Activated CD4-positive, alpha-beta T cell treated with anti-CD3 and anti-CD28 coated beads, Interleukin-2, amount 50 U/mL, for 48 hours (primary cell): ENCODE measurements around the gene SPEM2.
A peak's percentile ranks its signal among the peaks of the same experiment; 100 is the strongest.

Source experiments
- DNase-seq, 2 experiments: peaks; one replicate each; pipeline ENCODE4 v3.0.0-alpha.2; 2020

Gene SPEM2

DNA sequence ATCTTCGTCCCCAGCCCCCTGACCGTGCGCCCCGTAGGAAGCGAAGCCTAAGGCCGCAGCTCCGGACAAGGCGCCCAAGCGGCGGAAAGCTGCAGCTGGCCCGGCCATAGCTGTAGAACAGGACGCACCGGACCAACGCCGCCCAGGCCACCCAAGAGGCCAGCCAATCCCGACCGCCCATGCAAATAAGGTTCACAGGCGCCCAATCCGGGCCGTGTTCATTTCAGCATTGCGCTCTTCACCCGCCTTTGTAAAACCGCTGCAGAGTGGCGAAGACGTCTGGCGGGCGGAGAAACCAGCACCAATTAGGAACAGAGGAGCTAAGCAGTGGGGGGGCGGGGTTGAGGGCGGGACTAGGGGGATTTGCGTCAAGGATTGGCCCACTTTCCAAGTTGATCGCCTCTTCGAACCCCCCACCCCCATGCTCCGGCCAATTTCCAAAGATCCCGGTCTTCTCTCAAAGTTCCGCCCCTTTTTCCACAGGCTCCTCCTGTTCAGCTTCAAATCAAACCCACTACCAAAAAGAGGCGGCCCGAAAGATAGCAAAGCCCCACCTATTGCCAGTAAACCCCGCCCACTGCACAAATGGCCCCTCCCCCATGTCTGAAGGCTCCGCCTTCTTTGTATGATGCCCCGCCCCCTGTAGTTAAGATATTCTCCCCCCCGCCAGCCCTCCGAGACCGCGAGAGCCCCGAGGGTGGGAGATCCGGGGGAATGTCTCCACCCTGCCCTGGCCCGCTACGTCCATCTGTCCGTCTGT is 21.3 kb upstream of the SPEM2 start, which contains the start of gene TMEM256:
Gene TMEM256, minus strand, starts transcription at position 121 of the 760 bp plus-strand sequence. Its CDS starts 13 bp downstream, at position 108.
- DNase-seq: peak; percentile 96

DNA sequence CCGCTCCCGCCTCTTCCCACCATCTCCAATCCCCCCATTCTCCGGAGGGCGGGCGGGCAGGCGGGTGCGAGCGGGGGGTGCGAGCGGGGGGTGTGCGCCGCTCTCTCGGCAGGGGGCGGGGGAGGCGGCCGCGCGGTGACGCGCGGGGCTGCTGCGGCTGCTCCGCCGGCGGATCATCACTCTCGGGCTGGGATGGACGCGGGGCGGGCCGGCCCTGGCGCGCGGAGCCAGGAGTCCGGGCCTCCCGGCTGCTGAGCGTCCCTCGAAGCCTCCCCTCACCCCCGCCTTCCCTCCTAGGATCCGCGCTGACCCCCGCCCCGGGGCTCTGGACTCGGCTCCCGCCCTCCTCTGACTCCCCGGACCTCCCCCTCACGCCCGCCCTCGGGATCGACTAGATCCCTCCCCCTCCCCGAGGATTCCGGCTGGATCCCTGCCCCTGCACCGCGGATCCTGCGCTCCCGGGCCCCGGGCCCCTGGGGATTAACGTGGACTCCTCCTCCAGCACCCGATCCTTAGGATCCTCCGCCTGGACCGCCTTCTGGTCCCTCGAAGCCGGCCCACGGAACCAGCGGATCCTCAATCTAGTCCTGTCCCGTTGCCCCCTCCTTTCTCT is 20.6 kb upstream of the SPEM2 start:
- DNase-seq: no peak

- DNase-seq: no peak
Observed at GRCh38 chr17:7405350-7406234, 19.8 kb upstream of the SPEM2 start.

- no peak for DNase-seq
Observed at GRCh38 chr17:7406235-7406825, 19.1 kb upstream of the SPEM2 start.

DNA sequence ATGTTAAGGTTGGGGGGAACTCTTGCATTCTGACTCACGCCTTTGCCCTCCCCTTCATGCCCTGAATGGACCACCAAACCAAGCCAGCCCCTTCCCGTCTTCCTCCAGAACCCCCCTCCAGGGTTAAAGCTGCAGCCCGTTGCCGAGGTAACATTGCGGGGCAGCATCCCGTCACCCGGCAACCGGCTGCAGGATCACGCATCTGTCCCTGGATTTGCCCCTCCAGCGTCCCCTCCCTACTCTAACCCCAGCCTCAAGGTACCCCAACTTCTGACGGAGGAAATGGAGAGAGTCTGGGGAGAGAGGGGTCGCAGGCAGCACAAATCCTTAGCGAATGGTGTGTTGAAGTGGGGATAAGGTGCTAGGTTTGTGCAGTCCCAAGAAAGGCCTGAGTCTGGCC is 18.3 kb upstream of the SPEM2 start:
- DNase-seq: no peak

DNA sequence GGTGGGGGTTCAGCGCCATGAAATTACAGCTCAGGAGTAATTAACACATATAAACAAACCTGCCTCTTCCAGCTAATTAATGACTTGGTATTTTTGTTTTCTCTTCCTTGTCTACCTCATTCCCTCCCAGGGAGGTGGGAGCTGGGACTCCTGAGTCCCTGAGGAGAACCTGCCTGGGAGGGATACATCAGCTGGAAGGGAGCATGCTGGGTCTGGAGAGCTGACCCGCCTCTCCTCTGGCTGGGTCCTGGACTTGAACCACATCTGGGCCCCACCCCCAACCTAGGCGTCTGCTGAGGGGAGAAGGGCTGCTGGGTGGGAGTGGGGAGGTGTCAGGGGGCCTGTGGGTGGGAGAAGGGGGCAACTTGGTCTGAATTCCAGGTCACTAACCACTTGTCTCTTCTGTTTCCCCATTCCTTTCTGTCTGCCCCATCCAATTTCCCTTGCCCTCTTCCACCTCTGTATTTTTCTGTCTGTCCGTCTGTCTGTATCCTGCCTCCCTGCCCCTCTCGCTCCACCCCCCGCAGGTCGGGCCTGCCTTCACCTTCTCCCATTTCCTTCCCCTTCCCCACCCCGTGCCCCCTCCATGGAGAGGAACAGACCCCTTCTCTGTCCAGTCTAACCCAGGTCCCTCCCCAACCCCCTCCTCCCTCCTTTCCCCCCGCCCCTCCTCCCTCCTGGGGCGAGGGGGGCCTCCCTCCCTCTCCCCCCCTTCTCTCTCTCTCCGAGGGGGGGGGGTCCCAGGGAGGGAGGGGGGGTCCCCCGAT is 17.7 kb upstream of the SPEM2 start, which contains the start of gene NLGN2:
Gene NLGN2, plus strand, starts transcription at position 361 of the 767 bp plus-strand sequence. CDS start 411 bp downstream, outside the sequence.
- DNase-seq: no peak

DNA sequence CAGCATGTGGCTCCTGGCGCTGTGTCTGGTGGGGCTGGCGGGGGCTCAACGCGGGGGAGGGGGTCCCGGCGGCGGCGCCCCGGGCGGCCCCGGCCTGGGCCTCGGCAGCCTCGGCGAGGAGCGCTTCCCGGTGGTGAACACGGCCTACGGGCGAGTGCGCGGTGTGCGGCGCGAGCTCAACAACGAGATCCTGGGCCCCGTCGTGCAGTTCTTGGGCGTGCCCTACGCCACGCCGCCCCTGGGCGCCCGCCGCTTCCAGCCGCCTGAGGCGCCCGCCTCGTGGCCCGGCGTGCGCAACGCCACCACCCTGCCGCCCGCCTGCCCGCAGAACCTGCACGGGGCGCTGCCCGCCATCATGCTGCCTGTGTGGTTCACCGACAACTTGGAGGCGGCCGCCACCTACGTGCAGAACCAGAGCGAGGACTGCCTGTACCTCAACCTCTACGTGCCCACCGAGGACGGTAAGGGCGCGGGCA is 17.1 kb upstream of the SPEM2 start:
- DNase-seq: peak; percentile 21 to 25

DNA sequence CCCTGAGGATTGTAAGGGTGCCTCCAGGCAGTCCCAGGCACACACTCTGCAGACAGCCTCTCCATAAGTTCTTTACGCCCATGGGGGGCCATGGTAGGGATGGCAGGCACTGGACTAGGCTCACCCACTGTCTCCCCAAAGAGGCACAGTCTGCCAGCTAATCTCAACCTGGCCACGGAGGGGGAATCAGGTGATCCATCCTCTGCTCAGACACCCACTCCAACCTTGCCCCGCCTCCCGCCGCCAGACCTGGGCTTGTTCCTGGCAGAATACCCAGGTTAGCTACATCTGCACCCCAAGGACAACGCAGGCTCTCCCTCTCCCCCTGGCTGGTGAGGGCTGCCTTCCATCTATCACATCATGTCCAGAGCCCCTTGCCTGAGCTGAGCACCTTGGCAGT is 16.6 kb upstream of the SPEM2 start:
- no peak for DNase-seq

- DNase-seq: no peak
Observed at GRCh38 chr17:7409716-7410115, 15.7 kb upstream of the SPEM2 start.

- DNase-seq: no peak
Observed at GRCh38 chr17:7410634-7411426, 14.6 kb upstream of the SPEM2 start.

DNA sequence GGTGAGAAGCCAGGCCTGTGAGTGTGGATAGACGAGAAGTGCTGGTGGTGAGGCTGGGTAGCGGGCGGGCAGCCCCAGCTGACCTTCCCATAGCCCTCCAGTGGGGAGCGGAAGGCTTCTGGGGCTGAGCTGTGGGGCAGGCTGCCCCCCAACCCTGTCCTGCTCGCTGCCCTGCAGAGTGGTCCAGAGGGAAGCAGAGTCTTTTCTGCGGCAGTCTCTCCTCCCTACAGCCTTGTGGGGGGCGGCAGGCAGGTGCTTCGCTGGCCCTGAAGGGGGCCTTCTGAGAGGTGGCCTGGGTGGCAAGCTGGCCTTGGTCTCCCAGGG is 14.0 kb upstream of the SPEM2 start:
- no peak for DNase-seq

GRCh38 chr17:7413346-7413985 is 11.9 kb upstream of the SPEM2 start:
- DNase-seq: no peak

DNA sequence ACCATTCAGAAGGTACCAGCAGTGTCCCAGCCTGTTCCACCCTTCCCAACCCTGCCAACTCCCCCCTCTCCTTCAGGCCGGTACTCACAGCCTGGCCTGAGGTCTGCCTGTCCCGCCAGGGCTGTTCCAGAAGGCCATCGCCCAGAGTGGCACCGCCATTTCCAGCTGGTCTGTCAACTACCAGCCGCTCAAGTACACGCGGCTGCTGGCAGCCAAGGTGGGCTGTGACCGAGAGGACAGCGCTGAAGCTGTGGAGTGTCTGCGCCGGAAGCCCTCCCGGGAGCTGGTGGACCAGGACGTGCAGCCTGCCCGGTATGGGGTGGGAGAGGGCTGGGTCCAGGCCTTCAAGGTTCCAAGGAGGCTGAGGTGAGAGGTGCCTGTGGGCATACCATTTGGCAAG is 10.6 kb upstream of the SPEM2 start:
- no peak for DNase-seq

DNA sequence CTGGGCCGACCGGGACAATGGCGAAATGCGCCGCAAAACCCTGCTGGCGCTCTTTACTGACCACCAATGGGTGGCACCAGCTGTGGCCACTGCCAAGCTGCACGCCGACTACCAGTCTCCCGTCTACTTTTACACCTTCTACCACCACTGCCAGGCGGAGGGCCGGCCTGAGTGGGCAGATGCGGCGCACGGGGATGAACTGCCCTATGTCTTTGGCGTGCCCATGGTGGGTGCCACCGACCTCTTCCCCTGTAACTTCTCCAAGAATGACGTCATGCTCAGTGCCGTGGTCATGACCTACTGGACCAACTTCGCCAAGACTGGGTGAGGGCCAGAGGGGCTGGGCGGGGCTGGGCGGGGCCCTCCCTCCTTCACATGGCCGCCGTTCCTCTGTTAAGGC is 9.6 kb upstream of the SPEM2 start:
- DNase-seq: no peak

GRCh38 chr17:7416323-7416722 is 9.1 kb upstream of the SPEM2 start:
- no peak for DNase-seq

DNA sequence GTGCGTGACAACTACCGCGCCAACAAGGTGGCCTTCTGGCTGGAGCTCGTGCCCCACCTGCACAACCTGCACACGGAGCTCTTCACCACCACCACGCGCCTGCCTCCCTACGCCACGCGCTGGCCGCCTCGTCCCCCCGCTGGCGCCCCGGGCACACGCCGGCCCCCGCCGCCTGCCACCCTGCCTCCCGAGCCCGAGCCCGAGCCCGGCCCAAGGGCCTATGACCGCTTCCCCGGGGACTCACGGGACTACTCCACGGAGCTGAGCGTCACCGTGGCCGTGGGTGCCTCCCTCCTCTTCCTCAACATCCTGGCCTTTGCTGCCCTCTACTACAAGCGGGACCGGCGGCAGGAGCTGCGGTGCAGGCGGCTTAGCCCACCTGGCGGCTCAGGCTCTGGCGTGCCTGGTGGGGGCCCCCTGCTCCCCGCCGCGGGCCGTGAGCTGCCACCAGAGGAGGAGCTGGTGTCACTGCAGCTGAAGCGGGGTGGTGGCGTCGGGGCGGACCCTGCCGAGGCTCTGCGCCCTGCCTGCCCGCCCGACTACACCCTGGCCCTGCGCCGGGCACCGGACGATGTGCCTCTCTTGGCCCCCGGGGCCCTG is 8.3 kb upstream of the SPEM2 start:
- no peak for DNase-seq

- no peak for DNase-seq
Observed at GRCh38 chr17:7418472-7419152, 6.8 kb upstream of the SPEM2 start.

GRCh38 chr17:7419819-7420610 is 5.4 kb upstream of the SPEM2 start, which contains the start of gene SPEM1:
Gene SPEM1 (plus strand): TSS chr17:7420324. CDS start chr17:7420385, 61 bp downstream.
- no peak for DNase-seq

- DNase-seq: no peak
Observed at GRCh38 chr17:7421186-7421585, 4.2 kb upstream of the SPEM2 start.
